ENCODE data around the gene SPATS2L. TPM values are rescaled to one million over a fixed set of nuclear protein-coding genes. Genes with fewer than 3 reads are reported as not detected.
A peak's percentile ranks its signal among the peaks of the same experiment; 100 is the strongest.

The SPATS2L gene
- total and polyA plus RNA-seq, 2 of the 13 experiments (the other 11 are each of a cell fraction or from before 2014, with no cell fraction given): 154 to 212 TPM

- FAIRE-seq (no peak), ATAC-seq (no peak), DNase-seq (ENCODE audit: low spot score) (no peak)
- in situ Hi-C loops (cut with HindIII; ENCODE audit: extremely low pct_ligation_motif_present, low pct_unique_long_range_greater_than_20kb): no loop called here
- peaks cover 92% of the 10 kb centered on the region for H3K79me2 ChIP-seq (ENCODE audit: insufficient read depth, low read length)
- CTCF ChIA-PET (ENCODE audit: low intra/inter-chr PET ratio, low total read pairs): no interaction called here
- H3K27me3 ChIP-seq (ENCODE audit: control insufficient read depth in 1 of 2, insufficient read depth in 2 of 2, low read length in 2 of 2): no peaks in the 10 kb centered on the region
- intact Hi-C loops (cut with micrococcal nuclease; ENCODE audit: unreplicated experiment): no loop called here
- peaks cover 15% of the 10 kb centered on the region for H4K20me1 ChIP-seq (ENCODE audit: insufficient read depth, low read length)
- no peak overlapping the region for H2AFZ ChIP-seq (ENCODE audit: low read length)
- BruUV-seq (replicated peaks): no TSS peak
- POLR2A ChIA-PET: interaction anchor here (1.3 to 5.2 kb wide), 3 partner anchors 13 to 19 kb away, joined by 3 to 187 read pairs (median 6); partner anchors contain the start of gene SPATS2L
- H3K4me3 ChIP-seq (replicated peaks in 1 of 3; ENCODE audit: insufficient read depth in 1 of 3, low read depth in 2 of 3, low read length in 3 of 3): no peak overlapping the region; a peak in 1 of 6 replicates
- 92% methylated on average over 1 of the region's 1 CpG for WGBS (ENCODE audit: low lambda C conversion rate)
- H3K4me1 ChIP-seq (ENCODE audit: insufficient read depth, low read length): peaks cover 85% of the 10 kb centered on the region
- H3K27ac ChIP-seq (ENCODE audit: extremely low read length, insufficient read depth, low read length): peak overlapping the region; percentile 90
- H3K9ac ChIP-seq (ENCODE audit: insufficient read depth, low read depth, low read length): peak overlapping the region; percentile 27; the same call in 1 of the 2 replicates
- TF ChIP-seq, protein P1, sequence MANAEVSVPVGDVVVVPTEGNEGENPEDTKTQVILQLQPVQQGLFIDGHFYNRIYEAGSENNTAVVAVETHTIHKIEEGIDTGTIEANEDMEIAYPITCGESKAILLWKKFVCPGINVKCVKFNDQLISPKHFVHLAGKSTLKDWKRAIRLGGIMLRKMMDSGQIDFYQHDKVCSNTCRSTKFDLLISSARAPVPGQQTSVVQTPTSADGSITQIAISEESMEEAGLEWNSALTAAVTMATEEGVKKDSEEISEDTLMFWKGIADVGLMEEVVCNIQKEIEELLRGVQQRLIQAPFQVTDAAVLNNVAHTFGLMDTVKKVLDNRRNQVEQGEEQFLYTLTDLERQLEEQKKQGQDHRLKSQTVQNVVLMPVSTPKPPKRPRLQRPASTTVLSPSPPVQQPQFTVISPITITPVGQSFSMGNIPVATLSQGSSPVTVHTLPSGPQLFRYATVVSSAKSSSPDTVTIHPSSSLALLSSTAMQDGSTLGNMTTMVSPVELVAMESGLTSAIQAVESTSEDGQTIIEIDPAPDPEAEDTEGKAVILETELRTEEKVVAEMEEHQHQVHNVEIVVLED (CRISPR knock-in tag; IDR thresholded peaks at IDR 0.05; ENCODE audit: borderline replicate concordance): no peak
- TF ChIP-seq NFKBIZ (CRISPR knock-in tag; IDR thresholded peaks at IDR 0.05): 0 out of 2 replicates have a peak, but pooled peaks have one; percentile 10
- no peak for TF ChIP-seq FOXK1 (CRISPR knock-in tag; IDR thresholded peaks at IDR 0.05; ENCODE audit: borderline replicate concordance, low read depth)
- no peak for TF ChIP-seq RXRA (CRISPR knock-in tag; IDR thresholded peaks at IDR 0.05)
- no peak for TF ChIP-seq NCOR1 (IDR thresholded peaks at IDR 0.05; ENCODE audit: borderline replicate concordance, low read length)
- TF ChIP-seq CENPX (CRISPR knock-in tag; IDR thresholded peaks at IDR 0.05): no peak
- no peak for TF ChIP-seq IRX3 (CRISPR knock-in tag; IDR thresholded peaks at IDR 0.05; ENCODE audit: borderline replicate concordance, low read depth)
- peaks cover under 1 to 3% of the 10 kb centered on the region in 2 experiments; a peak in 2 of 5 replicates for H3K36me3 ChIP-seq (replicated peaks in 1 of 2; ENCODE audit: control insufficient read depth in 1 of 2, insufficient read depth in 2 of 2, low read length in 2 of 2)
- H3K4me2 ChIP-seq (ENCODE audit: low read depth, low read length): peak overlapping the region; percentile 52
- H3K9me3 ChIP-seq (ENCODE audit: low read length): no peaks in the 10 kb centered on the region
These were observed 16.1 kb downstream of the SPATS2L start for GRCh38 chr2:200322607-200323006.
